HepG2 (cell line): ENCODE measurements around the gene RBM18. TPM values are rescaled to one million over a fixed set of nuclear protein-coding genes. Genes with fewer than 3 reads are reported as not detected.

Experiments used
- ARNT ChIP-seq: fragments of 450-650 bp; IDR thresholded peaks from 2 replicates; pipeline ENCODE4 v1.6.1; 2017
- CERS6 ChIP-seq: sonication (generic); formaldehyde crosslinking; IDR thresholded peaks from 2 replicates; pipeline ENCODE4 v1.5.0; 2020; ENCODE audit warnings: missing genetic modification reagents
- EEA1 ChIP-seq: sonication (generic); formaldehyde crosslinking; IDR thresholded peaks from 2 replicates; pipeline ENCODE4 v1.5.1; 2020; ENCODE audit warnings: mild to moderate bottlenecking, missing genetic modification reagents, borderline replicate concordance
- GLMP ChIP-seq: sonication (generic); formaldehyde crosslinking; IDR thresholded peaks from 2 replicates; pipeline ENCODE4 v1.9.0; 2021; ENCODE audit warnings: missing genetic modification reagents, mild to moderate bottlenecking, borderline replicate concordance
- HNF1B ChIP-seq: sonication (generic); formaldehyde crosslinking; IDR thresholded peaks from 2 replicates; pipeline ENCODE4 v1.5.1; 2020; ENCODE audit warnings: mild to moderate bottlenecking, moderate library complexity, missing genetic modification reagents
- HNRNPH1 ChIP-seq: fragments of 200-400 bp; formaldehyde crosslinking; optimal IDR thresholded peaks from 2 replicates; pipeline ENCODE3; 2017; ENCODE audit warnings: mild to moderate bottlenecking, low read depth, low read length
- JUNB ChIP-seq: sonication (generic); formaldehyde crosslinking; IDR thresholded peaks from 2 replicates; pipeline ENCODE4 v1.8.0; 2022; ENCODE audit warnings: missing genetic modification reagents, mild to moderate bottlenecking, borderline replicate concordance
- KDM1A ChIP-seq: IDR thresholded peaks from 2 replicates; pipeline ENCODE4 v1.6.1; 2016; ENCODE audit warnings: missing compliant biosample characterization
- MATR3 ChIP-seq: sonication (generic); formaldehyde crosslinking; IDR thresholded peaks from 2 replicates; pipeline ENCODE4 v1.4.0; 2020; ENCODE audit warnings: missing genetic modification reagents
- RBM39 ChIP-seq: fragments of 200-400 bp; formaldehyde crosslinking; IDR thresholded peaks from one replicate; pipeline ENCODE4 v1.6.1; 2018; ENCODE audit warnings: antibody characterized with exemption, mild to moderate bottlenecking, low read depth, low read length; ENCODE audit not compliant: poor library complexity, severe bottlenecking
- RXRA ChIP-seq: sonication (generic); formaldehyde crosslinking; IDR thresholded peaks from 2 replicates; pipeline ENCODE4 v1.5.1; 2020; ENCODE audit warnings: missing genetic modification reagents
- SMC3 ChIP-seq: IDR thresholded peaks from 2 replicates; pipeline ENCODE4 v1.6.1; 2011; ENCODE audit warnings: low read length, improper control_type of control experiment
- SNAPC5 ChIP-seq: sonication (generic); formaldehyde crosslinking; IDR thresholded peaks from 2 replicates; pipeline ENCODE4 v1.8.1; 2023; ENCODE audit warnings: mild to moderate bottlenecking, missing genetic modification reagents, borderline replicate concordance
- TP53 ChIP-seq: sonication (generic); formaldehyde crosslinking; conservative IDR thresholded peaks from 2 replicates; pipeline ENCODE4 v1.4.0; 2020; ENCODE audit warnings: missing genetic modification reagents
- ZFP36L2 ChIP-seq: sonication (generic); formaldehyde crosslinking; IDR thresholded peaks from 2 replicates; pipeline ENCODE4 v1.4.0; 2020; ENCODE audit warnings: missing genetic modification reagents
- ZMYM4 ChIP-seq: sonication (generic); formaldehyde crosslinking; IDR thresholded peaks from 2 replicates; pipeline ENCODE4 v1.8.1; 2023; ENCODE audit warnings: mild to moderate bottlenecking, missing genetic modification reagents
- ZNF256 ChIP-seq: sonication (generic); formaldehyde crosslinking; conservative IDR thresholded peaks from 2 replicates; pipeline ENCODE4 v1.4.0; 2020; ENCODE audit warnings: missing genetic modification reagents
- polyA plus RNA-seq, 8 experiments: library from polyadenylated mRNA; depleted of rRNA in 3 of 8; stranded (reverse) in 7 of 8; unstranded in 1 of 8; fragments of >200 nt; fragmentation: Illumina TruSeq in 4 of 8; extraction: Trizol in 4 of 8; gene quantifications; 2 replicates each; pipeline versions ENCODE4 v1.2.1 to v1.2.3, GENCODE V29; 2011 to 2016; ENCODE audit warnings: low read depth in 4 of 8, missing spikeins in 1 of 8, mixed read lengths in 1 of 8; ENCODE audit not compliant: insufficient read depth in 1 of 8
- total RNA-seq, 5 experiments: library from RNA; depleted of rRNA; stranded (reverse); fragments of >200 nt; fragmentation: Illumina TruSeq; extraction: Trizol; gene quantifications; 2 replicates each; pipeline ENCODE4 v1.2.3, GENCODE V29; 2016; ENCODE audit warnings: low read depth in 1 of 5
- TF ChIP-seq, protein P1 (sequence below): sonication (generic); formaldehyde crosslinking; IDR thresholded peaks from 2 replicates; pipeline ENCODE4 v1.4.0; 2020; ENCODE audit warnings: mild to moderate bottlenecking, missing genetic modification reagents
- TF ChIP-seq, protein P2 (sequence below): IDR thresholded peaks from 2 replicates; pipeline ENCODE4 v1.6.1; 2018; ENCODE audit warnings: missing genetic modification reagents

The RBM18 gene
- total and polyA plus RNA-seq, 2 of the 13 experiments (the other 11 are each of a cell fraction or from before 2014, with no cell fraction given) = 12.6 to 16.6 TPM

DNA sequence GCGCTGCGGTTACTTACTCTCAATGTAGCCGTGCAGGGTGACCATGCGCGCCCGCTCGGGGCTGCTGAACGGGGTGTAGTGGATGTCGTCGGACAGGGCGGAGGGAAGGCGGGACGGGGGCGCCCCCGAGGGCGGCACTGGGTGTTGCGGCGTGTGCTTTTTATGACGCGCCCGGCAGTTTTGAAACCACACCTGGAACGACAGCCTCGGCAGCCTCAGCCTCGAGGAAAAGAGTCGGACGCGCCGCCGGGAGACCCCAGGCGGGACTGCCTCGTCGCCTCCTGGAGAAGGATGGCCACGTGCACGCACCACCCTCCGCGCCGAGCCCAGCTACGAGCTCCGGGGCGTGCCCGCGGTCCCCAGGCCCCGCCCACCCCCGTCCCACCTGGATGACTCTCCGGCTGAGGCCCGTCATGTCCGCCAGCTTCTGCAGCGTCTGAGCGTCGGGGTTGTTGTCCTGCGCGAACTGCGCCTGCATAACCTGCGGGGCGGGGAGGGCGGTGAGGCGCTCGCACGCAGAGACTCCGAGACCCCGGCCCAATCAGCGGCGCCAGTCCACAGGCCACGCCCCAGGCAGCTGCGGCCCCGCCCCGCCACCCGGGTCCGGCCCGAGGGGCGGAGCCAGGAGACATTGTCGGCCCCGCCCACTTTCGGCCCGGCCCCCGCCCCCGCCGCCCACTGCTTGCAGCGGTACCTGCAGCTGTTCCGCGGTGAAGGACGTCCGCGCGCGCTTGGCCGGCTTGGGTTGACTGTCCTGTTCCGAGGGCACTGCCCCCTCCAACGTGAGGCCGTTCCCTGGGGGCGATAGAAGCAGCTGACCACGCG is 50.8 kb downstream of the RBM18 start (continued):
- TF ChIP-seq, protein P1, sequence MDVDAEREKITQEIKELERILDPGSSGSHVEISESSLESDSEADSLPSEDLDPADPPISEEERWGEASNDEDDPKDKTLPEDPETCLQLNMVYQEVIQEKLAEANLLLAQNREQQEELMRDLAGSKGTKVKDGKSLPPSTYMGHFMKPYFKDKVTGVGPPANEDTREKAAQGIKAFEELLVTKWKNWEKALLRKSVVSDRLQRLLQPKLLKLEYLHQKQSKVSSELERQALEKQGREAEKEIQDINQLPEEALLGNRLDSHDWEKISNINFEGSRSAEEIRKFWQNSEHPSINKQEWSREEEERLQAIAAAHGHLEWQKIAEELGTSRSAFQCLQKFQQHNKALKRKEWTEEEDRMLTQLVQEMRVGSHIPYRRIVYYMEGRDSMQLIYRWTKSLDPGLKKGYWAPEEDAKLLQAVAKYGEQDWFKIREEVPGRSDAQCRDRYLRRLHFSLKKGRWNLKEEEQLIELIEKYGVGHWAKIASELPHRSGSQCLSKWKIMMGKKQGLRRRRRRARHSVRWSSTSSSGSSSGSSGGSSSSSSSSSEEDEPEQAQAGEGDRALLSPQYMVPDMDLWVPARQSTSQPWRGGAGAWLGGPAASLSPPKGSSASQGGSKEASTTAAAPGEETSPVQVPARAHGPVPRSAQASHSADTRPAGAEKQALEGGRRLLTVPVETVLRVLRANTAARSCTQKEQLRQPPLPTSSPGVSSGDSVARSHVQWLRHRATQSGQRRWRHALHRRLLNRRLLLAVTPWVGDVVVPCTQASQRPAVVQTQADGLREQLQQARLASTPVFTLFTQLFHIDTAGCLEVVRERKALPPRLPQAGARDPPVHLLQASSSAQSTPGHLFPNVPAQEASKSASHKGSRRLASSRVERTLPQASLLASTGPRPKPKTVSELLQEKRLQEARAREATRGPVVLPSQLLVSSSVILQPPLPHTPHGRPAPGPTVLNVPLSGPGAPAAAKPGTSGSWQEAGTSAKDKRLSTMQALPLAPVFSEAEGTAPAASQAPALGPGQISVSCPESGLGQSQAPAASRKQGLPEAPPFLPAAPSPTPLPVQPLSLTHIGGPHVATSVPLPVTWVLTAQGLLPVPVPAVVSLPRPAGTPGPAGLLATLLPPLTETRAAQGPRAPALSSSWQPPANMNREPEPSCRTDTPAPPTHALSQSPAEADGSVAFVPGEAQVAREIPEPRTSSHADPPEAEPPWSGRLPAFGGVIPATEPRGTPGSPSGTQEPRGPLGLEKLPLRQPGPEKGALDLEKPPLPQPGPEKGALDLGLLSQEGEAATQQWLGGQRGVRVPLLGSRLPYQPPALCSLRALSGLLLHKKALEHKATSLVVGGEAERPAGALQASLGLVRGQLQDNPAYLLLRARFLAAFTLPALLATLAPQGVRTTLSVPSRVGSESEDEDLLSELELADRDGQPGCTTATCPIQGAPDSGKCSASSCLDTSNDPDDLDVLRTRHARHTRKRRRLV (CRISPR knock-in tag) = no peak
- TF ChIP-seq RBM39 (peak; percentile 71), SNAPC5 (CRISPR knock-in tag) (no peak), ZMYM4 (no peak; the same call in 1 of the 2 replicates), HNF1B (CRISPR knock-in tag) (no peak), GLMP (no peak), SMC3 (no peak), JUNB (CRISPR knock-in tag) (no peak), ZNF256 (peak; percentile 62; the same call in 1 of the 2 replicates), EEA1 (CRISPR knock-in tag) (no peak), KDM1A (CRISPR knock-in tag) (no peak), ARNT (no peak), HNRNPH1 (no peak), CERS6 (no peak), ZFP36L2 (CRISPR knock-in tag) (no peak), MATR3 (CRISPR knock-in tag) (no peak), TP53 (CRISPR knock-in tag) (no peak), RXRA (CRISPR knock-in tag) (peak; percentile 52; the same call in 1 of the 2 replicates)
- TF ChIP-seq, protein P2, sequence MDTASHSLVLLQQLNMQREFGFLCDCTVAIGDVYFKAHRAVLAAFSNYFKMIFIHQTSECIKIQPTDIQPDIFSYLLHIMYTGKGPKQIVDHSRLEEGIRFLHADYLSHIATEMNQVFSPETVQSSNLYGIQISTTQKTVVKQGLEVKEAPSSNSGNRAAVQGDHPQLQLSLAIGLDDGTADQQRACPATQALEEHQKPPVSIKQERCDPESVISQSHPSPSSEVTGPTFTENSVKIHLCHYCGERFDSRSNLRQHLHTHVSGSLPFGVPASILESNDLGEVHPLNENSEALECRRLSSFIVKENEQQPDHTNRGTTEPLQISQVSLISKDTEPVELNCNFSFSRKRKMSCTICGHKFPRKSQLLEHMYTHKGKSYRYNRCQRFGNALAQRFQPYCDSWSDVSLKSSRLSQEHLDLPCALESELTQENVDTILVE (CRISPR knock-in tag) = no peak
